ENCODE results near the gene BTBD2.

The BTBD2 gene

DNA sequence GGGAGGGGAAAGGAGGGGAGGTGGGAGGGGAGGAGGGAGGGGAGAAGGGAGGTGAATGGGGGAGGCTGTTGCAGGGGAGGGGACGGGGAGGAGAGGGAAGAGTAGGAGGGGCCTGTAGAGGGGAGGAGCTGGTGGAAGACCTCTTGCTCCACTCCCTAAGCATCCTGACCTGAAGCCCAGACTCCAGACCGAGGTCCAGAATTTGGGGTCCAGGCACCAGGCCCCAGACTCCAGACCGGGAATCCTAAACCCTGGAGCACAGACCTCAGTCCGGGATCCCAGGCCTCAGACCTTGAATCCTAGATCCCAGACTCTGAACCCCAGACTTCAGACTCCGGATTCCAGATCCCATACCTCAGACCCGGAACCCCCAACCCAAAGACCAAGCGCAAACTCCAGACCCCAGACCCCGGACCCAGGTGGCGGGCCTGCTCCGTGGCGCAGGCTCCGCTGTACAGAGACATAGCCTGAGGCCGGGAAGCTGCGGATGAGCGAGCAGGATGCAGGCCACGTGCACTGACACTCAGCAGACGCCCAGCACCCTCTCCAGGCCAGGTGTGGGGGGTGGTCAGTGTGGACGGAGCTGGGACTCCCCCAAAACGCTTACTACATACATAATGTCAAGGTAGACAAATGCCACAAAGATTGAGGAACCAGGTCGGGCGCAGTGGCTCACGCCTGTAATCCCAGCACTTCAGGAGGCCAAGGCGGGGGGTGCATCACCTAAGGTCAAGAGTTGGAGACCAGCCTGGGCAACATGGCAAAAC is 710 bp upstream of the BTBD2 start:
- Histone ChIP-seq H3K4me3 (peak overlapping the region; percentile 69), H3K36me3 (ENCODE audit: insufficient read depth, low read length) (no peaks in the 10 kb centered on the region), H3K9ac (ENCODE audit: insufficient read length) (no peak overlapping the region), H3K27ac (no peak overlapping the region), H3K9me3 (ENCODE audit: low read depth, low read length) (no peaks in the 10 kb centered on the region)
- TF ChIP-seq POLR2AphosphoS5 (IDR thresholded peaks at IDR 0.05; ENCODE audit: borderline replicate concordance, low read depth, low read length) (no peak), EZH2 (IDR thresholded peaks at IDR 0.05) (no peak), FOXP2 (optimal IDR thresholded peaks at IDR 0.05; ENCODE audit: control extremely low read depth, extremely low read length, insufficient read depth) (no peak)
- DNase-seq (ENCODE audit: low read depth, low spot score) = no peak

DNA sequence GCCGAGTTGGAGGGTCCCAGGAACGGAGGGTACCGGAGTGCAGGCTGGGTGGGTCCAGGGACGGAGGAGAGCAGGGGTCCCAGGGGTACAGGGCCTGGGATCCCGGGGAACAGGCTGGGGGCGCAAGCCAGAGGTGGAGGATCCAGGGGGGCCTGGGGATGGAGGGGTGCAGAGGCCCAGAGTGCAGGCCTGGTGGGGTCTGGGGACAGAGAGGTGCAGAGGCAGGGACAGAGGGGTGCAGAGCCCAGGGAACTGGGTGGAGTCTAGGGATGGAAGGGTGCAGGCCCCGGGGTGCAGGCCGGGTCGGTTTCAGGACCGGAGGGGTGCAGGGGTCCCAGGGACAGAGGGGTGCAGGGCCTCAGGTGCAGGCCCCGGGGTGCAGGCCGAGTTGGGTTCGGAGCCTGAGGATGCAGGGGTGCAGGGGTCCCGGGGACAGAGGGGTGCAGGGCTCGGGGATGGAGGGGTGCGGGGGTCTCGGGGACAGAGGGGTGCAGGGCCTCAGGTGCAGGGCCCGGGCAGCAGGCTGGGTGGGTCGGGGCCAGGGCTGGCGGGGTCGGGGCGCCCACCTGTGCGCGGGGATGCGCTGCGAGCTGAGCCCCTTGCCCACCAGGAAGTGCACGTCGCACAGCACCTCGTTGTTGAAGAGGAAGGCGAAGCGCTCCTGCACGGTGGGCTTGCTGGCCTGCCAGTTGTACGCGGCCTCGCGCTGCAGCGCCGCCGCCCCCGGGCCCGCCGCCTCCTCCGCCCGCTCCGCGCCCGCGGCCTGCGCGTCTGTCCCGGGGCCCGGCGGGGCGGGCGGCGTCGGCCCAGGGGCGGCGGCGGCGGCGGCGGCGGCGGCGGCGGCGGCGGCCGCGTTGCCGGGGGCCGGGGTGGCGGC is 545 bp downstream of the BTBD2 start:
- no peak overlapping the region for H3K27ac ChIP-seq
- no peak for DNase-seq (ENCODE audit: low read depth, low spot score)
- no peaks in the 10 kb centered on the region for H3K9me3 ChIP-seq (ENCODE audit: low read depth, low read length)
- TF ChIP-seq POLR2AphosphoS5 (IDR thresholded peaks at IDR 0.05; ENCODE audit: borderline replicate concordance, low read depth, low read length) (no peak), FOXP2 (optimal IDR thresholded peaks at IDR 0.05; ENCODE audit: control extremely low read depth, extremely low read length, insufficient read depth) (no peak), EZH2 (IDR thresholded peaks at IDR 0.05) (no peak)
- no peaks in the 10 kb centered on the region for H3K36me3 ChIP-seq (ENCODE audit: insufficient read depth, low read length)
- peak overlapping the region; percentile 82 for H3K4me3 ChIP-seq
- peak overlapping the region; percentile 71 for H3K9ac ChIP-seq (ENCODE audit: insufficient read length)

DNA sequence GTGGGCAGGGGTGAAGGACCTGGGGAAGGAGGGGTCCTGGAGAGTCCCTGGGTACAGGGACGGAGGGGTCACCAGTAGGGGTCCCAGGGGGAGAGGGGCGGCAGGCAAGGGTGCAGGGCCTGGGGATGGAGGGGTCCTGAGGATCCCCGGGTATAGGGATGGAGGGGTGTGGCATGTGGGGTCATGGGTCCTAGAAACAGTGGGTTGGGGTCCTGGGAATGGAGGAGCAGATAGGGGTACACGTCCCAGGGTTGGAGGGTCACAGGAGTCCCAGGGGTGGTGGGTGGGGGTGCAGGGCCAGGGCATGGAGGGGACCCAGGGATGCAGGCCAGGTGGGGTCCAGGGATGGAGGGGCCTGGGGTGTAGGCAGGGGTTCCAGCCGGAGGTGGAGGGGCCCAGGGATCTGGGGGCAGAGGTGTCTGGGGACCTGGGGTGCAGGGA is 1.4 kb downstream of the BTBD2 start:
- H3K36me3 ChIP-seq (ENCODE audit: insufficient read depth, low read length) = no peaks in the 10 kb centered on the region
- DNase-seq (ENCODE audit: low read depth, low spot score) = no peak
- H3K9ac ChIP-seq (ENCODE audit: insufficient read length) = no peak overlapping the region
- TF ChIP-seq FOXP2 (optimal IDR thresholded peaks at IDR 0.05; ENCODE audit: control extremely low read depth, extremely low read length, insufficient read depth) = no peak
- no peaks in the 10 kb centered on the region for H3K9me3 ChIP-seq (ENCODE audit: low read depth, low read length)
- peak overlapping the region; percentile 82 for H3K4me3 ChIP-seq
- H3K27ac ChIP-seq = no peak overlapping the region

DNA sequence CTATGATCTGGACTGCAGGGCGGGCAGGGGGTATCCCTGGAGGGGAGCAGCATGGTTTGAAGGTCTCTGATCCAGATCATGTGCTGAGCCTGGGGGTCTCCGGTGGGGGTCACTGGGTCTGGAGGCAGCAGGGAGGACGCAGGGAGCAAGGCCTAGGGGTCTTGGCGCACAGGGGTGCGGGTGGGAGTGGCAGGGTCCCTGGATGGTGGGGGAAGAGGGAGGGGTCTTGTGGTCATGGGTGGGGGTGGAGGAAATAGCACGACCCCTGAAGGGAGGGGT is 1.9 kb downstream of the BTBD2 start:
- no peaks in the 10 kb centered on the region for H3K9me3 ChIP-seq (ENCODE audit: low read depth, low read length)
- H3K36me3 ChIP-seq (ENCODE audit: insufficient read depth, low read length) = no peaks in the 10 kb centered on the region
- no peak for DNase-seq (ENCODE audit: low read depth, low spot score)
- no peak overlapping the region for H3K4me3 ChIP-seq
- H3K9ac ChIP-seq (ENCODE audit: insufficient read length) = no peak overlapping the region
- TF ChIP-seq POLR2AphosphoS5 (IDR thresholded peaks at IDR 0.05; ENCODE audit: borderline replicate concordance, low read depth, low read length) = no peak
- no peak overlapping the region for H3K27ac ChIP-seq

DNA sequence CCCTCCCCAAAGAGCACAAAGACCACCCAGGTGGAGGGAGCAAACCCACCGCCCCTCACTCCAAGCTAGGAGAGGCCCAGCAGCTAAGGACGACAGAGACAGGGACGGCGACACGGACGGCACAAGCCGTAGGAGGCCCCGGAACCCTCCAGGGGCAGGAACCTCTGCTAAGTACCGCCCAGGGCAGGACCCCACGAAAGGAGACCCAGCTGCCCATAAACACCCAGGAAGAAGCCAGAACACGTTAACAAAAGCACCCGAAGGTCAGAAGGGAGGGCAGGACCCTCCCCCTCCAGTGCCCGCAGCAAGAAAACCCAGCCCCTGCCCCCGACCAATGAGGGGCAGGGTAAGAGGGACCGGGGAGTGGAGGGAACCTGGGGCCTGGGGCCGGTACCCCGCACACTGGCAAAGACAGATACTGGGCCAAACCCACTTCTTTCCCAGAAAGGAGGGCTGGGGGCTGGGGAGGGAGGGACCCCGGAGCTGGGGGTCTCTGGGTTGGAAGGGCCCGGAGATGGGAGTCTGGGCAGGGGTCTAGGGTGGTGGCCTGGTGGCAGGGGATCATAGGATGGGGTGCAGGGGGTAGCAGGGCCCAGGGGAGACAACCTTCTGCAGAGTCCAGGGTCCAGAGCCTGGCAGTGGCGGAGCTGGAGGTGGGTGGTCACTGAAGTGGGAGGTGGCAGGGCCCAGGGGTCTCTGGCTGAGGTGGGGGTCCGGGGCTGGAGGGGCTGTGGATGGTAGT is 2.4 kb downstream of the BTBD2 start:
- H3K9ac ChIP-seq (ENCODE audit: insufficient read length) = no peak overlapping the region
- H3K36me3 ChIP-seq (ENCODE audit: insufficient read depth, low read length) = no peaks in the 10 kb centered on the region
- H3K9me3 ChIP-seq (ENCODE audit: low read depth, low read length) = no peaks in the 10 kb centered on the region
- no peak overlapping the region for H3K4me3 ChIP-seq
- DNase-seq (ENCODE audit: low read depth, low spot score) = no peak
- TF ChIP-seq EZH2 (IDR thresholded peaks at IDR 0.05) = no peak
- TF ChIP-seq FOXP2 (optimal IDR thresholded peaks at IDR 0.05; ENCODE audit: control extremely low read depth, extremely low read length, insufficient read depth) = no peak
- no peak for TF ChIP-seq POLR2AphosphoS5 (IDR thresholded peaks at IDR 0.05; ENCODE audit: borderline replicate concordance, low read depth, low read length)
- H3K27ac ChIP-seq = no peak overlapping the region

DNA sequence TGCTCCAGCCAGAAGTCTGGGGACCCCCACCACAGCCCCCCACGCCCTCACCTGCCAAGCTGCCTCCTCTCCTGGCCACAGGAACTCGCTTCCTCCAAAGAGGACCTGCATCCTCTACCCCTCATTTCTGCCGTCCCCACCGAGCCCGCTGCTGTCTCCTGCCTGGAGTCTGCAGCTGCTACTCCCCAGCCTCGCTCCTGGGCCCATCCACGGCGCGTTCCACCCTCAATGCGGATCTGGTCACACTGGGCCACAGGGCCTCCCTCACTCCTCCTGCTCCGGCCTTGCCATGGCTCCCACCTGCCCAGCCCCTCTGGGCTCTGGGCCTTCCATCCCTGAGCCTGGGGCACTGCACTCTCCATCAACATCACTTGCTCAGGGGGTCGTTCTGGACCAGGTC is 4.3 kb downstream of the BTBD2 start:
- H3K36me3 ChIP-seq (ENCODE audit: insufficient read depth, low read length) = no peaks in the 10 kb centered on the region
- H3K9ac ChIP-seq (ENCODE audit: insufficient read length) = no peak overlapping the region
- H3K27ac ChIP-seq = no peak overlapping the region
- no peaks in the 10 kb centered on the region for H3K9me3 ChIP-seq (ENCODE audit: low read depth, low read length)
- DNase-seq (ENCODE audit: low read depth, low spot score) = no peak
- no peak for TF ChIP-seq POLR2AphosphoS5 (IDR thresholded peaks at IDR 0.05; ENCODE audit: borderline replicate concordance, low read depth, low read length)
- TF ChIP-seq EZH2 (IDR thresholded peaks at IDR 0.05) = no peak
- TF ChIP-seq FOXP2 (optimal IDR thresholded peaks at IDR 0.05; ENCODE audit: control extremely low read depth, extremely low read length, insufficient read depth) = no peak
- H3K4me3 ChIP-seq = no peak overlapping the region

DNA sequence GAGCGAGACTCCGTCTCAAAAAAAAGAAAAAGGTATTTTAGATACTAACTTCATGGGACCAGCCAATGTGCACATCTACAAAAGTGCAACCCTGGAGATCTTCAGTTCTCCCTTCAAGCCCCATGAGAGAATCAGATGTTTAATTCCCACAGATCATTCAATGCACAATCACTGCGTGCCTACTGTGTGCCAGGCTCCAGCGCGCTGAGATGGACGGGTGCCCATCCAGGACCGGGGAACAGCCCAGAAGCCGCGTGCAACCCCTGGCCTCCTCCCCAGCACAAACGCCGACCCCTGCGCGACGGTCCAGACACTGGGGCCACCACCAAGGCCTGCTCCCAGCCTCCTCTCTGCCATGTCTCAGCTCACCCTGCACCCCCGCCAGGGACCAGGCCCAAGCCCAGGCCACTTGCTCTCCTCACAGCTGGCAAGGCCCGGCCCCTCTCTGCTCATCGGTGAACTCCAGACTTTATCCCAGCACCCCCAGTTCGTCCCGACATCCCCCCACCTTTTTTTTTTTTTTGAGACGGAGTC is 5.3 kb downstream of the BTBD2 start:
- no peak for DNase-seq (ENCODE audit: low read depth, low spot score)
- no peak for TF ChIP-seq EZH2 (IDR thresholded peaks at IDR 0.05)
- TF ChIP-seq POLR2AphosphoS5 (IDR thresholded peaks at IDR 0.05; ENCODE audit: borderline replicate concordance, low read depth, low read length) = no peak
- no peak for TF ChIP-seq FOXP2 (optimal IDR thresholded peaks at IDR 0.05; ENCODE audit: control extremely low read depth, extremely low read length, insufficient read depth)
- H3K27ac ChIP-seq = no peak overlapping the region

DNA sequence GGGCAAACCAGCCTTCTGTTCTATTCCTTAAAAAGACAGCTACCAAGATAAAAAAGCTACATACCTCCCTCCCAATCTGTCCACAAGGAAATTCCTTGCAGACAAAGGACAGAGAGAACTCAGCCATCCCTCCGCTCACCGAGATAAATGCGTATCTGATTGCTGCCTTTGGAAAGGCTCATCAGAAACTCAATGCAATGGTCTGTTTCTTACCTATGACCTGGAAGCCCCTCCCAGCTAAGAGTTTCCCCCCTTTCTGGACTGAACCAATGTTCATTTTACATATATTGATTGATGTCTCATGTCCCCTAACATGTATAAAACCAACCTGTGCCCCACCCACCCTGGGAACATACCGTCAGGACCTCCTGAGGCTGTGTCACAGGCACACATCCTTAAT is 11.6 kb downstream of the BTBD2 start:
- no peaks in the 10 kb centered on the region for H3K9me3 ChIP-seq (ENCODE audit: low read depth, low read length)
- H3K36me3 ChIP-seq (ENCODE audit: insufficient read depth, low read length) = peaks cover 4% of the 10 kb centered on the region; the same call in 1 of the 2 replicates
- no peak overlapping the region for H3K4me3 ChIP-seq
- H3K9ac ChIP-seq (ENCODE audit: insufficient read length) = no peak overlapping the region
- no peak overlapping the region for H3K27ac ChIP-seq
- TF ChIP-seq FOXP2 (optimal IDR thresholded peaks at IDR 0.05; ENCODE audit: control extremely low read depth, extremely low read length, insufficient read depth) (no peak), EZH2 (IDR thresholded peaks at IDR 0.05) (no peak), POLR2AphosphoS5 (IDR thresholded peaks at IDR 0.05; ENCODE audit: borderline replicate concordance, low read depth, low read length) (no peak)
- DNase-seq (ENCODE audit: low read depth, low spot score) = no peak

More for the DNA sequence above, 5.3 kb downstream of the BTBD2 start:
- Histone ChIP-seq H3K4me3 (no peak overlapping the region), H3K36me3 (ENCODE audit: insufficient read depth, low read length) (no peaks in the 10 kb centered on the region), H3K9ac (ENCODE audit: insufficient read length) (no peak overlapping the region), H3K9me3 (ENCODE audit: low read depth, low read length) (no peaks in the 10 kb centered on the region)

Measured in SK-N-MC (cell line).